HepG2 (cell line): Measurements from ENCODE around the gene ANKRD61. TPM values are rescaled to one million over a fixed set of nuclear protein-coding genes. Genes with fewer than 3 reads are reported as not detected.

Experiments used
- ARID4A ChIP-seq: sonication (generic); formaldehyde crosslinking; IDR thresholded peaks from 2 replicates; pipeline ENCODE4 v1.5.0; 2020; ENCODE audit warnings: mild to moderate bottlenecking, missing genetic modification reagents, borderline replicate concordance
- BRF2 ChIP-seq: sonication (generic); formaldehyde crosslinking; IDR thresholded peaks from 2 replicates; pipeline ENCODE4 v1.8.1; 2022; ENCODE audit warnings: mild to moderate bottlenecking, missing genetic modification reagents
- DDIT3 ChIP-seq: sonication (generic); formaldehyde crosslinking; IDR thresholded peaks from 2 replicates; pipeline ENCODE4 v1.4.0; 2020; ENCODE audit warnings: mild to moderate bottlenecking, missing genetic modification reagents
- IRF9 ChIP-seq: sonication (generic); formaldehyde crosslinking; IDR thresholded peaks from 2 replicates; pipeline ENCODE4 v1.8.0; 2022; ENCODE audit warnings: missing genetic modification reagents, mild to moderate bottlenecking, borderline replicate concordance
- KAT2B ChIP-seq: fragments of 150-350 bp; IDR thresholded peaks from 2 replicates; pipeline ENCODE4 v1.6.1; 2014; ENCODE audit warnings: low read depth, low read length, borderline replicate concordance
- KLF16 ChIP-seq, 2 experiments: sonication (generic) in 1 of 2; formaldehyde crosslinking in 1 of 2; IDR thresholded peaks; 2 replicates each; pipeline versions ENCODE4 v1.6.1 to v1.8.0; 2016 to 2023; ENCODE audit warnings: missing genetic modification reagents in 2 of 2, missing compliant biosample characterization in 1 of 2
- MTA3 ChIP-seq: sonication (generic); formaldehyde crosslinking; IDR thresholded peaks from 2 replicates; pipeline ENCODE4 v1.4.0; 2020; ENCODE audit warnings: missing genetic modification reagents
- MXI1 ChIP-seq: IDR thresholded peaks from 3 replicates; pipeline ENCODE4 v1.6.1; 2012; ENCODE audit warnings: low read depth, low read length, inconsistent platforms, borderline replicate concordance
- RBAK ChIP-seq: sonication (generic); formaldehyde crosslinking; IDR thresholded peaks from 2 replicates; pipeline ENCODE4 v1.5.1; 2020; ENCODE audit warnings: mild to moderate bottlenecking, missing genetic modification reagents
- RXRA ChIP-seq: sonication (generic); formaldehyde crosslinking; IDR thresholded peaks from 2 replicates; pipeline ENCODE4 v1.5.1; 2020; ENCODE audit warnings: missing genetic modification reagents
- SALL2 ChIP-seq: sonication (generic); formaldehyde crosslinking; IDR thresholded peaks from 2 replicates; pipeline ENCODE4 v1.8.1; 2023; ENCODE audit warnings: mild to moderate bottlenecking, missing genetic modification reagents, inconsistent platforms
- SKI ChIP-seq: fragments of 450-650 bp; IDR thresholded peaks from one replicate; pipeline ENCODE4 v1.6.1; 2018; ENCODE audit warnings: mild to moderate bottlenecking; ENCODE audit not compliant: partially characterized antibody
- TIGD3 ChIP-seq: sonication (generic); formaldehyde crosslinking; IDR thresholded peaks from 2 replicates; pipeline ENCODE4 v1.5.1; 2020; ENCODE audit warnings: mild to moderate bottlenecking, missing genetic modification reagents, borderline replicate concordance
- ZBTB37 ChIP-seq: sonication (generic); formaldehyde crosslinking; IDR thresholded peaks from 2 replicates; pipeline ENCODE4 v1.4.0; 2020; ENCODE audit warnings: mild to moderate bottlenecking, missing genetic modification reagents
- ZMAT3 ChIP-seq: sonication (generic); formaldehyde crosslinking; conservative IDR thresholded peaks from 2 replicates; pipeline ENCODE4 v1.7.0; 2021; ENCODE audit warnings: missing genetic modification reagents
- ZMYM3 ChIP-seq: sonication (generic); formaldehyde crosslinking; IDR thresholded peaks from 2 replicates; pipeline ENCODE4 v1.5.1; 2020; ENCODE audit warnings: mild to moderate bottlenecking, missing genetic modification reagents
- ZNF546 ChIP-seq: sonication (generic); formaldehyde crosslinking; conservative IDR thresholded peaks from 2 replicates; pipeline ENCODE4 v1.8.1; 2023; ENCODE audit warnings: mild to moderate bottlenecking, missing genetic modification reagents
- ZNF607 ChIP-seq: sonication (generic); formaldehyde crosslinking; IDR thresholded peaks from 2 replicates; pipeline ENCODE4 v1.5.1; 2020; ENCODE audit warnings: missing genetic modification reagents, mild to moderate bottlenecking, borderline replicate concordance
- polyA plus RNA-seq, 8 experiments: library from polyadenylated mRNA; depleted of rRNA in 3 of 8; stranded (reverse) in 7 of 8; unstranded in 1 of 8; fragments of >200 nt; fragmentation: Illumina TruSeq in 4 of 8; extraction: Trizol in 4 of 8; gene quantifications; 2 replicates each; pipeline versions ENCODE4 v1.2.1 to v1.2.3, GENCODE V29; 2011 to 2016; ENCODE audit warnings: low read depth in 4 of 8, missing spikeins in 1 of 8, mixed read lengths in 1 of 8; ENCODE audit not compliant: insufficient read depth in 1 of 8
- total RNA-seq, 5 experiments: library from RNA; depleted of rRNA; stranded (reverse); fragments of >200 nt; fragmentation: Illumina TruSeq; extraction: Trizol; gene quantifications; 2 replicates each; pipeline ENCODE4 v1.2.3, GENCODE V29; 2016; ENCODE audit warnings: low read depth in 1 of 5

The ANKRD61 gene
- total and polyA plus RNA-seq, 2 of the 13 experiments (the other 11 are each of a cell fraction or from before 2014, with no cell fraction given) = 0.13 TPM; not detected in 1

- TF ChIP-seq ZNF607 (CRISPR knock-in tag) = peak; percentile 100
- peak; percentile 89 to 98 for TF ChIP-seq KLF16 (CRISPR knock-in tag; IDR thresholded peaks at IDR 0.05)
- TF ChIP-seq BRF2 (CRISPR knock-in tag) = peak; percentile 99
- peak; percentile 100 for TF ChIP-seq ZNF546 (CRISPR knock-in tag)
- TF ChIP-seq ZMAT3 (CRISPR knock-in tag) = peak; percentile 100
- no peak for TF ChIP-seq KAT2B
- peak; percentile 99 for TF ChIP-seq ARID4A
- no peak for TF ChIP-seq DDIT3 (CRISPR knock-in tag)
- TF ChIP-seq IRF9 (CRISPR knock-in tag) = peak; percentile 100
- peak; percentile 98; the same call in 1 of the 2 replicates for TF ChIP-seq TIGD3
- TF ChIP-seq SKI = peak; percentile 14
- peak; percentile 49 for TF ChIP-seq ZMYM3 (CRISPR knock-in tag)
- peak; percentile 70 for TF ChIP-seq ZBTB37 (CRISPR knock-in tag)
- TF ChIP-seq MXI1 = peak; percentile 97
- peak; percentile 85 for TF ChIP-seq RXRA (CRISPR knock-in tag)
- peak; percentile 12; the same call in 1 of the 2 replicates for TF ChIP-seq RBAK
- TF ChIP-seq SALL2 = peak; percentile 99
- 0 out of 2 replicates have a peak, but pooled peaks have one; percentile 36 for TF ChIP-seq MTA3
Measured at GRCh38 chr7:6008668-6009611, 22.2 kb upstream of the ANKRD61 start, which contains the start of the genes AIMP2 and PMS2 (continued).
